Measurements from ENCODE around the gene PDPK1. TPM values are rescaled to one million over a fixed set of nuclear protein-coding genes. Genes with fewer than 3 reads are reported as not detected.
"Not testable (repeated sequence)": the region's sequence is repeated elsewhere in the genome, so short reads cannot be mapped to it uniquely, and the experiment has no call there.

Gene PDPK1
- total and polyA plus RNA-seq, 2 donors from 2014 or later = 14.3 to 52.3 TPM

- H3K27ac ChIP-seq (ENCODE audit: low read depth in 2 of 2, low read length in 2 of 2); H3K4me3 ChIP-seq (ENCODE audit: low read length in 3 of 3); H3K9ac ChIP-seq (ENCODE audit: low read length in 3 of 3); H3K9me3 ChIP-seq (ENCODE audit: control insufficient read depth in 2 of 3, insufficient read depth in 1 of 3, low read length in 3 of 3); intact Hi-C loops (cut with DNase I); H3K27me3 ChIP-seq (ENCODE audit: control insufficient read depth, insufficient read depth, low read length); H3K36me3 ChIP-seq (ENCODE audit: control insufficient read depth in 2 of 3, insufficient read depth in 3 of 3, low read length in 3 of 3); FAIRE-seq; H3K4me1 ChIP-seq (ENCODE audit: control insufficient read depth in 2 of 3, insufficient read depth in 2 of 3, low read depth in 1 of 3, low read length in 3 of 3): not testable (repeated sequence)
- TF ChIP-seq CTCF (IDR thresholded peaks at IDR 0.05; ENCODE audit: borderline replicate concordance, extremely low read depth, insufficient read depth) = peak; percentile 22
- peak in 1 of 5 donors; percentile 69 for DNase-seq
Observed at GRCh38 chr16:2639071-2639721, 101.4 kb downstream of the PDPK1 start.

GRCh38 chr16:2639722-2640072 lies 101.9 kb downstream of the PDPK1 start:
- H3K9me3 ChIP-seq (ENCODE audit: control insufficient read depth in 2 of 3, insufficient read depth in 1 of 3, low read length in 3 of 3); DNase-seq; H3K9ac ChIP-seq (ENCODE audit: low read length in 3 of 3); intact Hi-C loops (cut with DNase I); H3K4me3 ChIP-seq (ENCODE audit: low read length in 3 of 3); H3K36me3 ChIP-seq (ENCODE audit: control insufficient read depth in 2 of 3, insufficient read depth in 3 of 3, low read length in 3 of 3); H3K27ac ChIP-seq (ENCODE audit: low read depth in 2 of 2, low read length in 2 of 2); H3K27me3 ChIP-seq (ENCODE audit: control insufficient read depth, insufficient read depth, low read length); FAIRE-seq; H3K4me1 ChIP-seq (ENCODE audit: control insufficient read depth in 2 of 3, insufficient read depth in 2 of 3, low read depth in 1 of 3, low read length in 3 of 3): not testable (repeated sequence)

- DNase-seq, FAIRE-seq: not testable (repeated sequence)
Observed at GRCh38 chr16:2642561-2642960, 104.7 kb downstream of the PDPK1 start.

GRCh38 chr16:2644754-2645453 lies 107.1 kb downstream of the PDPK1 start:
- FAIRE-seq; H3K4me1 ChIP-seq (ENCODE audit: control insufficient read depth in 2 of 3, insufficient read depth in 2 of 3, low read depth in 1 of 3, low read length in 3 of 3); intact Hi-C loops (cut with DNase I); H3K27ac ChIP-seq (ENCODE audit: low read depth in 2 of 2, low read length in 2 of 2); H3K36me3 ChIP-seq (ENCODE audit: control insufficient read depth in 2 of 3, insufficient read depth in 3 of 3, low read length in 3 of 3); H3K27me3 ChIP-seq (ENCODE audit: control insufficient read depth, insufficient read depth, low read length); H3K4me3 ChIP-seq (ENCODE audit: low read length in 3 of 3); H3K9ac ChIP-seq (ENCODE audit: low read length in 3 of 3); H3K9me3 ChIP-seq (ENCODE audit: control insufficient read depth in 2 of 3, insufficient read depth in 1 of 3, low read length in 3 of 3); DNase-seq: not testable (repeated sequence)

More at GRCh38 chr16:2642561-2642960, 104.7 kb downstream of the PDPK1 start:
- H3K4me3 ChIP-seq (ENCODE audit: low read length in 3 of 3); H3K4me1 ChIP-seq (ENCODE audit: control insufficient read depth in 2 of 3, insufficient read depth in 2 of 3, low read depth in 1 of 3, low read length in 3 of 3); H3K27ac ChIP-seq (ENCODE audit: low read depth in 2 of 2, low read length in 2 of 2); intact Hi-C loops (cut with DNase I); H3K27me3 ChIP-seq (ENCODE audit: control insufficient read depth, insufficient read depth, low read length); H3K9me3 ChIP-seq (ENCODE audit: control insufficient read depth in 2 of 3, insufficient read depth in 1 of 3, low read length in 3 of 3); H3K36me3 ChIP-seq (ENCODE audit: control insufficient read depth in 2 of 3, insufficient read depth in 3 of 3, low read length in 3 of 3); H3K9ac ChIP-seq (ENCODE audit: low read length in 3 of 3): not testable (repeated sequence)

- H3K4me1 ChIP-seq (ENCODE audit: control insufficient read depth in 2 of 3, insufficient read depth in 2 of 3, low read depth in 1 of 3, low read length in 3 of 3); H3K27ac ChIP-seq (ENCODE audit: low read depth in 2 of 2, low read length in 2 of 2); FAIRE-seq; H3K9ac ChIP-seq (ENCODE audit: low read length in 3 of 3); H3K27me3 ChIP-seq (ENCODE audit: control insufficient read depth, insufficient read depth, low read length); H3K9me3 ChIP-seq (ENCODE audit: control insufficient read depth in 2 of 3, insufficient read depth in 1 of 3, low read length in 3 of 3); DNase-seq; H3K4me3 ChIP-seq (ENCODE audit: low read length in 3 of 3); H3K36me3 ChIP-seq (ENCODE audit: control insufficient read depth in 2 of 3, insufficient read depth in 3 of 3, low read length in 3 of 3); intact Hi-C loops (cut with DNase I): not testable (repeated sequence)
Observed at GRCh38 chr16:2651268-2651871, 113.5 kb downstream of the PDPK1 start.

Small RNAs within 50 kb of the gene (microRNA-seq; reads per million reads assigned to microRNA genes)
- not detected for gene MIR3178

Other genes starting within 250 kb of the PDPK1 start
- gene ABCA3, start 197.3 kb upstream of the PDPK1 start, total RNA-seq = 35.5 TPM
- 5.5 TPM for gene ABCA3, start 197.3 kb upstream of the PDPK1 start, polyA plus RNA-seq (ENCODE audit: insufficient read depth, low read depth, low replicate concordance)
- gene CCNF, start 108.6 kb upstream of the PDPK1 start, total RNA-seq = 2.9 TPM
- gene CCNF, start 108.6 kb upstream of the PDPK1 start, polyA plus RNA-seq (ENCODE audit: insufficient read depth, low read depth, low replicate concordance) = 0.77 TPM
- gene TEDC2, start 77.9 kb upstream of the PDPK1 start, total RNA-seq = 1.4 TPM
- gene TEDC2, start 77.9 kb upstream of the PDPK1 start, polyA plus RNA-seq (ENCODE audit: insufficient read depth, low read depth, low replicate concordance) = 1.7 TPM
- gene NTN3, start 66.7 kb upstream of the PDPK1 start, total RNA-seq = 0.28 TPM
- not detected for gene NTN3, start 66.7 kb upstream of the PDPK1 start, polyA plus RNA-seq (ENCODE audit: insufficient read depth, low read depth, low replicate concordance)
- 25.7 TPM for gene TBC1D24, start 62.9 kb upstream of the PDPK1 start, total RNA-seq
- gene TBC1D24, start 62.9 kb upstream of the PDPK1 start, polyA plus RNA-seq (ENCODE audit: insufficient read depth, low read depth, low replicate concordance) = 23.9 TPM
- gene ATP6V0C, start 24.1 kb upstream of the PDPK1 start, total RNA-seq = 303 TPM
- 520 TPM for gene ATP6V0C, start 24.1 kb upstream of the PDPK1 start, polyA plus RNA-seq (ENCODE audit: insufficient read depth, low read depth, low replicate concordance)
- gene AMDHD2, start 17.6 kb upstream of the PDPK1 start, total RNA-seq = 52.1 TPM
- 51.8 TPM for gene AMDHD2, start 17.6 kb upstream of the PDPK1 start, polyA plus RNA-seq (ENCODE audit: insufficient read depth, low read depth, low replicate concordance)
- gene CEMP1, start 6.6 kb upstream of the PDPK1 start, total RNA-seq = 0.54 TPM
- not detected for gene CEMP1, start 6.6 kb upstream of the PDPK1 start, polyA plus RNA-seq (ENCODE audit: insufficient read depth, low read depth, low replicate concordance)
- gene KCTD5, start 144.5 kb downstream of the PDPK1 start, total RNA-seq = 19.9 TPM
- 12.8 TPM for gene KCTD5, start 144.5 kb downstream of the PDPK1 start, polyA plus RNA-seq (ENCODE audit: insufficient read depth, low read depth, low replicate concordance)
- 2.1 TPM for gene PRSS27, start 182.2 kb downstream of the PDPK1 start, total RNA-seq
- gene PRSS27, start 182.2 kb downstream of the PDPK1 start, polyA plus RNA-seq (ENCODE audit: insufficient read depth, low read depth, low replicate concordance) = 0.41 TPM
- 621 TPM for gene SRRM2, start 214.6 kb downstream of the PDPK1 start, total RNA-seq
- 386 TPM for gene SRRM2, start 214.6 kb downstream of the PDPK1 start, polyA plus RNA-seq (ENCODE audit: insufficient read depth, low read depth, low replicate concordance)
- gene ELOB, start 239.3 kb downstream of the PDPK1 start, total RNA-seq = 226 TPM
- 836 TPM for gene ELOB, start 239.3 kb downstream of the PDPK1 start, polyA plus RNA-seq (ENCODE audit: insufficient read depth, low read depth, low replicate concordance)
- not detected for gene PRSS33, start 249.5 kb downstream of the PDPK1 start, total RNA-seq
- gene PRSS33, start 249.5 kb downstream of the PDPK1 start, polyA plus RNA-seq (ENCODE audit: insufficient read depth, low read depth, low replicate concordance) = not detected